H7 (cell line): Measurements from ENCODE around the gene PALM. TPM values are rescaled to one million over a fixed set of nuclear protein-coding genes. Genes with fewer than 3 reads are reported as not detected.

ENCODE experiments used
- DNase-seq: peaks from one replicate; pipeline ENCODE4 v3.0.0; 2012
- H3K27me3 ChIP-seq: 2 replicates; pipeline ENCODE4 v1.6.0; 2011; ENCODE audit warnings: mild to moderate bottlenecking, low read length; ENCODE audit not compliant: control insufficient read depth, insufficient read depth
- H3K36me3 ChIP-seq: replicated peaks from 2 replicates; pipeline ENCODE4 v1.5.1; 2011; ENCODE audit warnings: low read length; ENCODE audit not compliant: control insufficient read depth, insufficient read depth
- H3K4me3 ChIP-seq: 2 replicates; pipeline ENCODE4 v1.5.1; 2011; ENCODE audit warnings: low read depth, mild to moderate bottlenecking, control low read depth, low read length, moderate library complexity; ENCODE audit not compliant: insufficient read depth
- total RNA-seq: library from RNA; depleted of rRNA; stranded (reverse); fragments of >200 nt; shearing (Covaris generic); gene quantifications from 2 replicates; pipeline ENCODE4 v1.2.3, GENCODE V29; 2014

Gene PALM
- total RNA-seq, 1 experiment from 2014 or later, result 28.7 TPM

DNA sequence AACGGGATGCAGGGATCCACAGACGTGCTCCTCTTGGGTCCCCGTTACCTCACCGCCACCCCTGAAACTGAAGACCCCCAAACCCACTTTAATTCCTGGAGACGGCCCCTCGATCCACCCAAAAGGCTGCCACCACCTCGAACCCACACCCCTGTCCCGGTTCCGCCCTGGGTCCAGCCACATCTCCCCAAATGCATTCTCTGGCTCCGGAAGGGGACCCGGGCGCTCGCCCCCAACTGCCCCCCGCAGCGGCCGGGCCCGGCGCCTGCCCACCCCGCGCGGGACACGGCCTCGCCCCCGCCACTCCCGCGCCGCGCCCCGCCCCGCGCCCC is 32.8 kb upstream of the PALM start:
- peaks cover 16% of the 10 kb centered on the region for H3K27me3 ChIP-seq
- DNase-seq, result no peak
- no peaks in the 10 kb centered on the region for H3K36me3 ChIP-seq
- H3K4me3 ChIP-seq, result no peak overlapping the region

GRCh38 chr19:676339-677105 is 32.2 kb upstream of the PALM start, which contains the start of gene FSTL3:
TSS of gene FSTL3 (plus strand) at chr19:676392. CDS start at chr19:676424, 32 bp downstream.
- Histone ChIP-seq H3K27me3 (peaks cover 16% of the 10 kb centered on the region), H3K4me3 (peak within 1 kb of the TSS; percentile 29), H3K36me3 (no peaks in the 10 kb centered on the region)
- peak; percentile 85 for DNase-seq

GRCh38 chr19:677201-677600 is 31.5 kb upstream of the PALM start:
- DNase-seq, result peak; percentile 70

GRCh38 chr19:677601-678436 is 30.9 kb upstream of the PALM start:
- Histone ChIP-seq H3K4me3 (no peak overlapping the region), H3K36me3 (no peaks in the 10 kb centered on the region), H3K27me3 (peaks cover 16% of the 10 kb centered on the region)
- peak; percentile 66 for DNase-seq

More at GRCh38 chr19:677201-677600, 31.5 kb upstream of the PALM start:
- Histone ChIP-seq H3K27me3 (peaks cover 16% of the 10 kb centered on the region), H3K36me3 (no peaks in the 10 kb centered on the region), H3K4me3 (no peak overlapping the region)

GRCh38 chr19:678791-679388 is 29.8 kb upstream of the PALM start:
- no peak overlapping the region for H3K4me3 ChIP-seq

GRCh38 chr19:679418-680286 is 29.1 kb upstream of the PALM start:
- no peaks in the 10 kb centered on the region for H3K36me3 ChIP-seq
- H3K27me3 ChIP-seq, result peaks cover 16% of the 10 kb centered on the region
- peak; percentile 91 for DNase-seq

More at GRCh38 chr19:678791-679388, 29.8 kb upstream of the PALM start:
- peaks cover 16% of the 10 kb centered on the region for H3K27me3 ChIP-seq
- peak; percentile 70 for DNase-seq
- H3K36me3 ChIP-seq, result no peaks in the 10 kb centered on the region

GRCh38 chr19:680287-681028 is 28.3 kb upstream of the PALM start:
- H3K27me3 ChIP-seq, result peaks cover 14% of the 10 kb centered on the region
- peak; percentile 100 for DNase-seq
- H3K4me3 ChIP-seq, result peak overlapping the region; percentile 67
- H3K36me3 ChIP-seq, result no peaks in the 10 kb centered on the region

More at GRCh38 chr19:679418-680286, 29.1 kb upstream of the PALM start:
- peak overlapping the region; percentile 67 for H3K4me3 ChIP-seq

- H3K36me3 ChIP-seq, result no peaks in the 10 kb centered on the region
- peak; percentile 99 for DNase-seq
- peaks cover 11% of the 10 kb centered on the region for H3K27me3 ChIP-seq
- H3K4me3 ChIP-seq, result peak overlapping the region; percentile 51; the same call in 1 of the 2 replicates
Measured at GRCh38 chr19:681029-682019, 27.4 kb upstream of the PALM start.

GRCh38 chr19:682678-683320 is 25.9 kb upstream of the PALM start:
- no peak for DNase-seq
- H3K4me3 ChIP-seq, result no peak overlapping the region

GRCh38 chr19:685454-685931 is 23.2 kb upstream of the PALM start:
- no peaks in the 10 kb centered on the region for H3K36me3 ChIP-seq
- H3K27me3 ChIP-seq, result no peaks in the 10 kb centered on the region
- DNase-seq, result peak; percentile 61
- H3K4me3 ChIP-seq, result no peak overlapping the region

More at GRCh38 chr19:682678-683320, 25.9 kb upstream of the PALM start:
- no peaks in the 10 kb centered on the region; the same call in 1 of the 2 replicates for H3K27me3 ChIP-seq
- no peaks in the 10 kb centered on the region for H3K36me3 ChIP-seq

GRCh38 chr19:686589-687297 is 22.0 kb upstream of the PALM start:
- DNase-seq, result no peak
- Histone ChIP-seq H3K27me3 (no peaks in the 10 kb centered on the region), H3K4me3 (no peak overlapping the region), H3K36me3 (no peaks in the 10 kb centered on the region)
